ENCODE results near the gene APRT.
A peak's percentile ranks its signal among the peaks of the same experiment; 100 is the strongest.

Gene APRT

DNA sequence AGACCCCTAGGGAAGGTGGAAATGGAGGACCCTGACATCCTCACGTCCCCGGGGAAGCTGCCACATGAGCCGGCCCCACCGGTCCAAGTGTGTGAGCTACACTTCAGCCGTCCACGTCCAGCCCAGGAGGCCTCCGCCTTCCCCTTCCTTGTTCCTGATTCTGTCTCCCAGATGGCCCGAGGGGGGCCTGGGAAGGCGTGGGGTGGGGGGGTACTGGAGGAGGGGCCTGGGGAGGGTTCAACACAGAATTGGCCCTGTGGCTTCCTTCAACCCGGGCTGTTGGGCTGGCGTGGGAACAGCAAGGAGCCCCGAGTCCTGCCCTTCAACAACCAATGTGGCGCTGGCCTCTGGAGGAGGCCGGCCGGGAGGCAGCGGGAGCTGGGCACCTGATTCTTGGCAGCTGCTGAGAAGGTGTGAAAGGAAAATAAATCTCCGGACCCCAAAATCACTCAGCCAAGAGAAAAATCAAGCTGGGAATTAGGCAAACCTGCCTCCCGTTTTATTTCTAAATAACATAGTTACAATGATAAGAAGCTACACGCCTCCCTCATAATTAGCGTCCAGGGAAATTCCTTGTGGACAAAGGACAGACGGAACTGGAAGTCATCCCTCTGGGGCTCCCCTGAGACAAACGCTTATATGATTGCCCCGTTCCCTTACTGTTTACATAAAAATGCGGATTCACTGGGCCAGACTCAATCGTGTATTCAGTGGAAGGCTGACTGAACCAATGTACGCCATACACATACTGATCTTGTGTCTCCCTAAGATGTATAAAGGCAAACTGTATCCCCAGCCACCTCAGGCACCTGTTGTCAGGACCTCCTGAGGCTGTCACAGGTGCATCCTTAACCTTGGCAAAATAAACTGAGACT lies 1.8 kb upstream of the APRT start:
- peaks cover 21% of the 10 kb centered on the region for H3K36me3 ChIP-seq (ENCODE audit: control insufficient read depth, insufficient read depth, low read length)
- H3K27ac ChIP-seq (ENCODE audit: low read depth, low read length), result no peak overlapping the region; the same call in 1 of the 2 replicates
- peaks cover 18% of the 10 kb centered on the region for H3K4me1 ChIP-seq (ENCODE audit: control insufficient read depth, insufficient read depth, low read length)
- H3K27me3 ChIP-seq (ENCODE audit: control insufficient read depth, insufficient read depth, low read length), result no peaks in the 10 kb centered on the region
- H3K9me3 ChIP-seq (ENCODE audit: control insufficient read depth, insufficient read depth, low read depth, low read length), result no peaks in the 10 kb centered on the region
- no peak overlapping the region for H3K4me3 ChIP-seq (ENCODE audit: low read depth, low read length)
- no peak overlapping the region for H3K9ac ChIP-seq (ENCODE audit: low read length)

DNA sequence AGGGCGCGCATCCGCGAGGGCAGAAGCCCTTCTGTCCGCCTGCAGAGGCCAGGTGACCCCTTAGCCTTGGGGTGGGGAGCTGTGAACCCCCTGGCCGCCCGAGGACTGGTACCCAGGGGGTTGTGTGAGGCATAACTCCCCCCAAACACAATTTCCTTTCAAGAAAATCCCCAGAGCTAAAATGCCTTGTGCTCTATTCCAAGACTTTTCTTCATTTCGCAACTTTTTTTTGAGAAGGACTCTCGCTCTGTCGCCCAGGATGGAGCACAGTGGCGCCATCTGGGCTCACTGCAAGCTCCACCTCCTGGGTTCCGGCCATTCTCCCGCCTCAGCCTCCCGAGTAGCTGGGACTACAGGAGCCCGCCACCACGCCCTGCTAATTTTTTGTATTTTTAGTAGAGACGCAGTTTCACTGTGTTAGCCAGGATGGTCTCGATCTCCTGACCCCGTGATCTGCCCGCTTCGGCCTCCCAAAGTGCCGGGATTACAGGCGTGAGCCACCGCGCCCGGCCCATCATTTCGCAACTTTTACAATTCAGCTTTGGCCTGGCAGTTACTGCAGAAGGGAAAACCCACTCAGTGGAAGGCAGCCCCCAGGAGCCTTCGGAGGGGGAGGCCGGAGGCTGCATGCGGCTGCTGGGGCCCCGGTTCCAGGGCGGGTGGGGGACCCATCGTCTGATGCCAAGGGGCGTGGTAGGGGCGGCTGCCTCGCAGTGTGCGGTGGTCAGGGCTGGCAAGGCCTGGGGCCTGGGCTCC lies 963 bp upstream of the APRT start:
- H3K27ac ChIP-seq (ENCODE audit: low read depth, low read length), result peak overlapping the region; percentile 95; the same call in 1 of the 2 replicates
- H3K9ac ChIP-seq (ENCODE audit: low read length), result peak overlapping the region; percentile 86
- no peaks in the 10 kb centered on the region for H3K9me3 ChIP-seq (ENCODE audit: control insufficient read depth, insufficient read depth, low read depth, low read length)
- peaks cover 14% of the 10 kb centered on the region for H3K4me1 ChIP-seq (ENCODE audit: control insufficient read depth, insufficient read depth, low read length)
- H3K4me3 ChIP-seq (ENCODE audit: low read depth, low read length), result peak overlapping the region; percentile 90
- no peaks in the 10 kb centered on the region for H3K27me3 ChIP-seq (ENCODE audit: control insufficient read depth, insufficient read depth, low read length)
- H3K36me3 ChIP-seq (ENCODE audit: control insufficient read depth, insufficient read depth, low read length), result peaks cover 29% of the 10 kb centered on the region

DNA sequence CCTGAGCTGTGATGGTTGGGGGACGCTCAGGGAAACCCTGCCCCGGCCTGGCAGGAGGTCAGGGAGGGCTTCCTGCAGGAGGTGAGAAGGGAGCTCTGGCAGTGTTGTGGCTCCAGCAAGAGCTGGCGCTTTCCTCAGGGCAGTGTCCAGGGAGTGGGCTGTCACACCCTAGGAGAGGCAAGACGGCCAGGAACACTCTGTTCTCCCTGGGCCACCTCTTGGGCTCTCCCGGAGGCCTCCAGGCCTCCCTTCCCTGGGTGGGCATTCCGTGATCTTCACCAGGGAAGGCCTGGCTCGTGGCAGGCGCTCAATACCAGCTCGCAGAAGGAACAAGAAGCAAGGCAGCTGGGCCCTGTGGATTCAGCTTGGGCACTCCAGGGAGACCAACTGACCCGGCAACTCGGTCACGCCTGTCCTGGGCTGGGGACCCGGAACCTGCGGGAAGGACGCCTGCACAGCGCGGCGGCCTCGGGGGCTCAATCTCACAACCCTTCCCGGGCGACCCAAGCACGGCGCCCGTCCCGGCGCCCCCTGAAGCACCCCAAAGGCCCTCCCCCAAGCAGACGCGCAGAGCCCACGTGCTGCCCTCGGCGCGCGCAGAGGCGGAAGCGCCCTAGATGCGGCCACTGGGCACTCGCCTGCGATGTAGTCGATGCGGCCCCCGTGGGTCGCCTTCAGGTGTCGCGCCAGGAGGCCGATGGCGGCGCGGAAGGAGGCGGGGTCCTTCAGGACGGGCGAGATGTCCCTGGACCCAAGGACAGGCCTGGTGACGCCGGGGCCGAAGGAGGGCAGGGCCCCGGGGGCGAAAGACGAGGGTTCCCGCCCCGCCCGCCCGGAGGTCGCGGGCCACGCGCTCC lies 588 bp downstream of the APRT start:
- peak overlapping the region; percentile 90 for H3K4me3 ChIP-seq (ENCODE audit: low read depth, low read length)
- H3K9me3 ChIP-seq (ENCODE audit: control insufficient read depth, insufficient read depth, low read depth, low read length), result no peaks in the 10 kb centered on the region
- H3K27me3 ChIP-seq (ENCODE audit: control insufficient read depth, insufficient read depth, low read length), result no peaks in the 10 kb centered on the region
- peak overlapping the region; percentile 95 for H3K27ac ChIP-seq (ENCODE audit: low read depth, low read length)
- peaks cover 14% of the 10 kb centered on the region for H3K4me1 ChIP-seq (ENCODE audit: control insufficient read depth, insufficient read depth, low read length)
- peak overlapping the region; percentile 93 for H3K9ac ChIP-seq (ENCODE audit: low read length)
- peaks cover 45% of the 10 kb centered on the region for H3K36me3 ChIP-seq (ENCODE audit: control insufficient read depth, insufficient read depth, low read length)

DNA sequence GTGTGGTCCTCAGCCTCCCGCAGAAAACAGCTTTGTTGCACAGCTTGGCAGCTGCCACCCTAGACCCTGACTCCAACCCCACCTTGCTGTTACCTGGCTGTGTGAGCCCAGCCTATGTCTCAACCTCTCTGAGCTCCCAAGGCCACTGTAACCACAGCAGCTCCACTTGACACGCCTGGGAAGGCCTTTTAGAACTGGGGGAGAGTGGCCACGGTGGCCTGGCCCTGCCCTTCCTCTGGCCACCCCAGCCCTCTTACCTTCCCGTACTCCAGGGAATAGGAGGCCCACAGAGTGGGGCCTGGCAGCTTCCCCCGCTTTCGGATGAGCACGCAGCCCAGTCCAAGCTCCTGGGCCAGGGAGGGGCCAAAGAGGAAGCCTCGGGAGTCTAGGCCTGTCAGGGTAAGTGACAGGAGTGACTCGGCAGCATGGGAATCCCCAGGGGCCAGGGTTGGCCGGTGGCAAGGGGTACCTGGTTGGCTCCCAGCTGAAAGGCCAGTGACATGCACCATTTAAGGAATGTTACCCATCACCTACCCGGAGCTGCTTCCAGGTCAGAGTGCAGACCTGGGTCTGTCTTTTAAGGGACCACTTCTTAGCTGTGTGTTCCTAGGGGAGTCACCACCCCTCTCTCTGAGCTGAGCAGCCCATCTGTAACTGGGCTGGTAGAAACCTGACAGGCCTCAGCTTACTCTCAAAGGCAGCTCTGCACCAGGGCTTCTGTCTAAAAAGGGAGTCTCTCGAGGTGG lies 1.4 kb downstream of the APRT start:
- Histone ChIP-seq H3K4me3 (ENCODE audit: low read depth, low read length) (peak overlapping the region; percentile 90), H3K36me3 (ENCODE audit: control insufficient read depth, insufficient read depth, low read length) (peaks cover 53% of the 10 kb centered on the region), H3K4me1 (ENCODE audit: control insufficient read depth, insufficient read depth, low read length) (peaks cover 14% of the 10 kb centered on the region), H3K9ac (ENCODE audit: low read length) (peak overlapping the region; percentile 93), H3K27me3 (ENCODE audit: control insufficient read depth, insufficient read depth, low read length) (no peaks in the 10 kb centered on the region), H3K9me3 (ENCODE audit: control insufficient read depth, insufficient read depth, low read depth, low read length) (no peaks in the 10 kb centered on the region), H3K27ac (ENCODE audit: low read depth, low read length) (peak overlapping the region; percentile 95)

DNA sequence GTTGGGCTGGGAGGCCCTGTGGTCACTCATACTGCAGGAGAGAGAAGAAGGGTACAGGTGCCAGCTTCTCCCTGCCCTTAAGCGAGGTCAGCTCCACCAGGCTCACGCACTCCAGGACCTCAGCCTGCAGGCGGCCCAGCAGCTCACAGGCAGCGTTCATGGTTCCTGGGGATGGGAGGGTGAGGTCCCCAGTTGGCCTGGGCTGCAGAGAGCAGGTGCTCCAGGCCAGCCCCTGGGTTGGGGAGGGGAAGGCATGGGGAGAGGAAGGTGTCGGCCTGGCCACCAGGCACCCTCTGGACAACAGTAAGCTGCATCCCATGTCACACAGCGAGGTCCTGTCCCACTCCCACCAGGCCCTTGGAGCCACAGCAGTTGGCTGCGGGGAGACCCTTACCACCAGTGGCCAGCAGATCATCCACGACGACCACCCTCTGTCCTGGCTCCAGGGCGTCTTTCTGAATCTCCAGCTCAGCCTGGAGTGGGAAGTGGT lies 2.0 kb downstream of the APRT start:
- Histone ChIP-seq H3K36me3 (ENCODE audit: control insufficient read depth, insufficient read depth, low read length) (peaks cover 59% of the 10 kb centered on the region), H3K4me1 (ENCODE audit: control insufficient read depth, insufficient read depth, low read length) (peaks cover 14% of the 10 kb centered on the region), H3K27ac (ENCODE audit: low read depth, low read length) (no peak overlapping the region), H3K27me3 (ENCODE audit: control insufficient read depth, insufficient read depth, low read length) (no peaks in the 10 kb centered on the region), H3K9me3 (ENCODE audit: control insufficient read depth, insufficient read depth, low read depth, low read length) (no peaks in the 10 kb centered on the region), H3K9ac (ENCODE audit: low read length) (peak overlapping the region; percentile 93), H3K4me3 (ENCODE audit: low read depth, low read length) (0 out of 2 replicates have a peak overlapping the region, but pooled peaks have one; percentile 90)

DNA sequence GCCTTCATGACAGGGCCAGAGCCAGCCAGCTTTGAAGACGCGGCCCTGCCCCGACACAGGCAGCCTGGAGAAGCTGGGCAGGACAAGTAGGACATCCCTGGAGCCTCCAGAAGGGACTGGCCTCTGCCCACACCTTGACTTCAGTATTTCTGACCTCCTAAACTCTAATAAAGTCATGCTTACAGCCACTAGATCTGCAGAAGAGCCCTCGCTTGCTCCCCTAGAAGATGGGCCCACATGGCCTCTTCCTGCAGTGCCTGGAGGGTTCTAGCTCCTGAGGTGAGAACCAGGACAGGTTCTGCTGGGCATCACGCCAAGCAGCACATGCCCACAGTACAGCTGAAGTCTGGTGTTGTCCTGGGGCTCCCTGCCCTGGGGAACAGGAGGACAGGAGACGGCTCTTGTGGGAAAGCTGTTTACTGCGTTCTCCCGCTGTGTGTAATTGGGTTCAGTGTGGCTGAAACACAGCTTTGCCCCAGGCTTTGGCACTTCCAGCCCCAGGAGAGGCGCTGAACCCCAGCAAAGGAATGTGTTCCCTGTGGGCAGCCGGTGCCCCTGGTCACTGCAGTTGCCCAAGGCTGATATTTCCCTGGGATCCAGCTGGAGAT lies 2.6 kb downstream of the APRT start:
- 0 out of 2 replicates have a peak overlapping the region, but pooled peaks have one; percentile 90 for H3K4me3 ChIP-seq (ENCODE audit: low read depth, low read length)

DNA sequence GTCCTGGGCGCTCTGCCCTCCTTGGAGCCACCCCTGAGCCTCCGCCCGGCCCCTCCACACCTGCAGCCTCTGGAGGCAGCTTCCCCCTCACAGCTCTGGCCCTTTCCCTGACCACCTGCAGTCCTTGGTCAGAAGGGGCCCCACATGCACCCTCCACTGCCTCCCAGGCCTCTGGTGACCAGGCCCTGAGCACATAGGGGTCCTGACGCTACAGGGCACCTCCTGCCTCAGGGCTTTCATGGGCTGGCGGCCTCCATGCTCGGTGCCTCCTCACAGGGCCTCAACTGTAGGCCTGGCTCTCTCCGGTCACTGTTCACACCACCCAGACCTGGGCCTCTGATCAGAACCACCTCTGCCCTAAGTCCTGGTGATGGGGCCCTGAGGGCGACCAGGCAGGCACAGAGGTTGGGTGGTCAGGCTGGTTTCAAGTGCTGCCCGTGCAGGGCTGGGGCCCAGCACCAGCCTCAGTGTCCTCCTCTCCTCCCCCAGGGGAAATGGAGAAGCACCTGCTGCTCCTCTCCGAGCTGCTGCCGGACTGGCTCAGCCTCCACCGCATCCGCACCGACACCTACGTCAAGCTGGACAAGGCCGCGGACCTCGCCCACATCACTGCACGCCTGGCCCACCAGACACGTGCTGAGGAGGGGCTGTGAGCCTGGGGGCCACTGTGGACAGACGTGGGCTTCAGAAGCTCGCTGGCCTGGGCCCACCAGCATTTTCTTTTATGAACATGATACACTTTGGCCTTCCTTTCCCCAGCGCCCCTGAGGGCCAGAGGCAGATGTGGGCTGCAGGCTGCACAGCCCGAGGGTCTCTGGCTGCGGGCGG lies 3.9 kb downstream of the APRT start:
- no peak overlapping the region for H3K27ac ChIP-seq (ENCODE audit: low read depth, low read length)
- peaks cover 61% of the 10 kb centered on the region for H3K36me3 ChIP-seq (ENCODE audit: control insufficient read depth, insufficient read depth, low read length)
- H3K27me3 ChIP-seq (ENCODE audit: control insufficient read depth, insufficient read depth, low read length), result no peaks in the 10 kb centered on the region
- H3K9me3 ChIP-seq (ENCODE audit: control insufficient read depth, insufficient read depth, low read depth, low read length), result no peaks in the 10 kb centered on the region
- no peak overlapping the region for H3K4me3 ChIP-seq (ENCODE audit: low read depth, low read length)
- H3K4me1 ChIP-seq (ENCODE audit: control insufficient read depth, insufficient read depth, low read length), result peaks cover 14% of the 10 kb centered on the region
- no peak overlapping the region for H3K9ac ChIP-seq (ENCODE audit: low read length)

More for the DNA sequence above, 2.6 kb downstream of the APRT start:
- H3K27ac ChIP-seq (ENCODE audit: low read depth, low read length), result no peak overlapping the region
- H3K9ac ChIP-seq (ENCODE audit: low read length), result no peak overlapping the region
- peaks cover 14% of the 10 kb centered on the region for H3K4me1 ChIP-seq (ENCODE audit: control insufficient read depth, insufficient read depth, low read length)
- no peaks in the 10 kb centered on the region for H3K9me3 ChIP-seq (ENCODE audit: control insufficient read depth, insufficient read depth, low read depth, low read length)
- peaks cover 61% of the 10 kb centered on the region for H3K36me3 ChIP-seq (ENCODE audit: control insufficient read depth, insufficient read depth, low read length)
- H3K27me3 ChIP-seq (ENCODE audit: control insufficient read depth, insufficient read depth, low read length), result no peaks in the 10 kb centered on the region

DNA sequence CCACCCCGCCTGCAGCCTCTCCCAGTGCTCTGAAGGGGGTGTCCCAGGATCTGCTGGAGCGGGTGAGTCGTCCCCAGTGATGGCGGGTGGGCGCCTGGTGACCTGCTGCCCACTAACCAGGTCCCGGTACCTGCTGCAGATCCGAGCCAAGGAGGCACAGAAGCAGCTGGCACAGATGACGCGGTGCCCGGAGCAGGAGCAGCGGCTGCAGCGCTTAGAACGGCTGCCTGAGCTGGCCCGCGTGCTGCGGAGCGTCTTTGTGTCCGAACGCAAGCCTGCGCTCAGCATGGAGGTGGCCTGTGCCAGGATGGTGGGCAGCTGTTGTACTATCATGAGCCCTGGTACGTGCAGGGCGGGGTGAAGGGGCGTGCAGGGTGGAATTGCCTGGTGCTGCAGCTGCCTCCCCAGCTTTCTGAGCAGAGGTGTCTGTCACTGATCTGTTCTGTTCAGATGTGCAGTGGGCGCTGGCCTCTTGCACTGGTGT lies 4.5 kb downstream of the APRT start:
- Histone ChIP-seq H3K9ac (ENCODE audit: low read length) (no peak overlapping the region), H3K4me1 (ENCODE audit: control insufficient read depth, insufficient read depth, low read length) (peaks cover 14% of the 10 kb centered on the region), H3K36me3 (ENCODE audit: control insufficient read depth, insufficient read depth, low read length) (peaks cover 61% of the 10 kb centered on the region), H3K27me3 (ENCODE audit: control insufficient read depth, insufficient read depth, low read length) (no peaks in the 10 kb centered on the region), H3K4me3 (ENCODE audit: low read depth, low read length) (no peak overlapping the region), H3K9me3 (ENCODE audit: control insufficient read depth, insufficient read depth, low read depth, low read length) (no peaks in the 10 kb centered on the region), H3K27ac (ENCODE audit: low read depth, low read length) (no peak overlapping the region)

DNA sequence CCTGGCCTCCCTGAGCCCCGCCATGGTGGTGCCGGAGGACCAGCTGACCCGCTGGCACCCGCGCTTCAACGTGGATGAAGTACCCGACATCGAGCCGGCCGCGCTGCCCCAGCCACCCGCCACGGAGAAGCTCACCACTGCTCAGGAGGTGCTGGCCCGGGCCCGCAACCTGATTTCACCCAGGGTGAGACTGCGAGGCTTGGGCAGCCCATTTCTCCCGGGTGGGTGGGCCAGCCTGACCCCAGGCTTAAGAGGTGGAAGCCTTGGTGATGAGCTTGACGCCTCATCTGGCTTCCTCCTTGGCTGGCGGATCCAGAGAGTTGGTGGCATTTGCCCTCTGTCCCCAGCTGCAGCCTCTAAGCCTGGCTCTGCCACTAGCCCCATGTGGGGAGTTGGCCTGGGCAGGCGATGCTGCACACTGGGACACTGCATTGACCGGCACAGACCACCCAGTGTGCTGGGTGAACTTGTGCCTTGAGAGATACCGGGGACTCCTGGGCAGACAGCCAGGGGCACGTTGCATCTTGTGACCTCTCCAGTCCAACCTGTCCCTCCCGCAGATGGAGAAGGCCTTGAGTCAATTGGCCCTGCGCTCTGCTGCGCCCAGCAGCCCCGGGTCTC lies 5.1 kb downstream of the APRT start:
- Histone ChIP-seq H3K27ac (ENCODE audit: low read depth, low read length) (no peak overlapping the region), H3K4me1 (ENCODE audit: control insufficient read depth, insufficient read depth, low read length) (peaks cover 14% of the 10 kb centered on the region), H3K9me3 (ENCODE audit: control insufficient read depth, insufficient read depth, low read depth, low read length) (no peaks in the 10 kb centered on the region), H3K4me3 (ENCODE audit: low read depth, low read length) (no peak overlapping the region), H3K36me3 (ENCODE audit: control insufficient read depth, insufficient read depth, low read length) (peaks cover 61% of the 10 kb centered on the region), H3K9ac (ENCODE audit: low read length) (peak overlapping the region; percentile 25), H3K27me3 (ENCODE audit: control insufficient read depth, insufficient read depth, low read length) (no peaks in the 10 kb centered on the region)
